Keratinocyte (primary cell): ENCODE data around the gene LALBA. TPM values are rescaled to one million over a fixed set of nuclear protein-coding genes. Genes with fewer than 3 reads are reported as not detected.

ENCODE experiments used
- DNase-seq: peaks from one replicate; pipeline ENCODE4 v3.0.0-alpha.2; 2011; ENCODE audit warnings: low read depth, missing footprints, low spot score
- FAIRE-seq: peaks from 2 replicates; lab custom pipeline; 2011; peaks lifted over from hg19 to GRCh38; lab: Jason Lieb, UNC
- H2AFZ ChIP-seq: 2 replicates; pipeline ENCODE4 v1.6.0; 2012; ENCODE audit warnings: low read length, control low read depth, inconsistent platforms; ENCODE audit not compliant: control insufficient read depth
- H3K27ac ChIP-seq: 2 replicates; pipeline ENCODE4 v1.5.1; 2011; ENCODE audit warnings: low read length; ENCODE audit not compliant: control insufficient read depth, insufficient read depth
- H3K27me3 ChIP-seq: 3 replicates; pipeline ENCODE4 v1.6.0; 2011; ENCODE audit warnings: low read length; ENCODE audit not compliant: control insufficient read depth, insufficient read depth; ENCODE audit errors: extremely low read depth
- H3K36me3 ChIP-seq, 2 experiments: 2 replicates in 1 of 2; 3 replicates in 1 of 2; pipeline ENCODE4 v1.5.1; 2011; ENCODE audit warnings: low read length in 2 of 2, mild to moderate bottlenecking in 1 of 2; ENCODE audit not compliant: control insufficient read depth in 2 of 2, insufficient read depth in 2 of 2; ENCODE audit errors: extremely low read depth in 1 of 2
- H3K4me1 ChIP-seq: 3 replicates; pipeline ENCODE4 v1.5.1; 2011; ENCODE audit warnings: low read length; ENCODE audit not compliant: control insufficient read depth, insufficient read depth; ENCODE audit errors: extremely low read depth
- H3K4me2 ChIP-seq: 3 replicates; pipeline ENCODE4 v1.6.0; 2011; ENCODE audit warnings: low read depth, low read length; ENCODE audit not compliant: control insufficient read depth, insufficient read depth; ENCODE audit errors: extremely low read depth
- H3K4me3 ChIP-seq, 3 experiments: fragments of 200-600 bp in 1 of 3; sonication (generic) in 1 of 3; 2 replicates in 2 of 3; 3 replicates in 1 of 3; pipeline ENCODE4 v1.5.1; 2011 to 2016; ENCODE audit warnings: low read length in 3 of 3, mild to moderate bottlenecking in 3 of 3, control low read depth in 2 of 3, inconsistent platforms in 1 of 3, low read depth in 1 of 3, mixed read lengths in 1 of 3, mixed run types in 1 of 3, moderate library complexity in 1 of 3; ENCODE audit not compliant: control insufficient read depth in 2 of 3, insufficient read depth in 2 of 3; ENCODE audit errors: extremely low read depth in 1 of 3
- H3K79me2 ChIP-seq: 2 replicates; pipeline ENCODE4 v1.6.0; 2012; ENCODE audit warnings: low read length; ENCODE audit not compliant: control insufficient read depth, insufficient read depth
- H3K9ac ChIP-seq: 3 replicates; pipeline ENCODE4 v1.6.0; 2011; ENCODE audit warnings: low read length; ENCODE audit not compliant: control insufficient read depth, insufficient read depth; ENCODE audit errors: extremely low read depth
- H3K9me1 ChIP-seq: 3 replicates; pipeline ENCODE4 v1.6.0; 2011; ENCODE audit warnings: low read length; ENCODE audit not compliant: control insufficient read depth, insufficient read depth; ENCODE audit errors: extremely low read depth
- H3K9me3 ChIP-seq: 2 replicates; pipeline ENCODE4 v1.5.1; 2012; ENCODE audit warnings: low read depth, low read length; ENCODE audit not compliant: control insufficient read depth
- H4K20me1 ChIP-seq: 3 replicates; pipeline ENCODE4 v1.6.0; 2011; ENCODE audit warnings: low read length; ENCODE audit not compliant: control insufficient read depth, insufficient read depth; ENCODE audit errors: extremely low read depth
- CTCF ChIP-seq, 3 experiments: IDR thresholded peaks in 1 of 3; conservative IDR thresholded peaks in 1 of 3; optimal IDR thresholded peaks in 1 of 3; 2 replicates in 2 of 3; 3 replicates in 1 of 3; pipeline versions ENCODE3 to v1.5.1; 2011; ENCODE audit warnings: low read length in 3 of 3, mild to moderate bottlenecking in 3 of 3, moderate library complexity in 2 of 3, control low read depth in 1 of 3, inconsistent platforms in 1 of 3; ENCODE audit not compliant: insufficient read depth in 2 of 3; ENCODE audit errors: extremely low read depth in 1 of 3
- EZH2 ChIP-seq: IDR thresholded peaks from one replicate; pipeline ENCODE4 v1.6.1; 2012; ENCODE audit warnings: inconsistent platforms, mild to moderate bottlenecking, low read length, moderate library complexity
- dilution Hi-C: fragments of 300-500 bp; cut with MboI; formaldehyde crosslinking; loops from one replicate; pipeline ENCODE4 v1.7.0; 2020; ENCODE audit warnings: low sequenced_read_pairs; ENCODE audit not compliant: extremely low pct_ligation_motif_present
- polyA plus RNA-seq, 5 experiments: library from polyadenylated mRNA; depleted of rRNA in 3 of 5; stranded (reverse) in 3 of 5; stranded (forward) in 1 of 5; unstranded in 1 of 5; fragments of >200 nt; gene quantifications; 1 replicate in 1 of 5; 2 replicates in 3 of 5; 3 replicates in 1 of 5; pipeline versions ENCODE4 v1.2.1 to v1.2.3, GENCODE V29; 2011 to 2012; ENCODE audit warnings: missing spikeins in 2 of 5, low read depth in 1 of 5, low replicate concordance in 1 of 5

Gene LALBA
- polyA plus RNA-seq, 1 donor (not counting 4 experiments of a cell fraction or from before 2014, with no cell fraction given), result not detected

- no peak overlapping the region for H3K4me3 ChIP-seq
- H3K27me3 ChIP-seq, result peaks cover 3% of the 10 kb centered on the region
- TF ChIP-seq CTCF (optimal IDR thresholded peaks at IDR 0.05 in 1 of 3, IDR thresholded peaks at IDR 0.05 in 1 of 3, conservative IDR thresholded peaks at IDR 0.05 in 1 of 3; ENCODE audit: extremely low read depth in 1 of 3, insufficient read depth in 2 of 3, low read length in 3 of 3) (no peak), EZH2 (no peak)
- H4K20me1 ChIP-seq, result no peaks in the 10 kb centered on the region
- no peaks in the 10 kb centered on the region for H3K79me2 ChIP-seq
- H3K9me3 ChIP-seq, result no peaks in the 10 kb centered on the region
- no peaks in the 10 kb centered on the region for H3K4me1 ChIP-seq
- no peak overlapping the region for H2AFZ ChIP-seq
- H3K36me3 ChIP-seq, result no peaks in the 10 kb centered on the region
- H3K9ac ChIP-seq, result no peak overlapping the region
- FAIRE-seq (no peak), DNase-seq (no peak)
- no peak overlapping the region for H3K27ac ChIP-seq
- dilution Hi-C loops, result no loop called here
- no peaks in the 10 kb centered on the region for H3K9me1 ChIP-seq
- no peak overlapping the region for H3K4me2 ChIP-seq
Observed at GRCh38 chr12:48545833-48546469, 23.9 kb downstream of the LALBA start.

GRCh38 chr12:48542300-48542928 is 27.4 kb downstream of the LALBA start:
- Histone ChIP-seq H3K9ac (no peak overlapping the region), H3K4me3 (no peak overlapping the region), H3K4me2 (no peak overlapping the region), H3K36me3 (no peaks in the 10 kb centered on the region), H2AFZ (no peak overlapping the region), H3K79me2 (no peaks in the 10 kb centered on the region), H3K9me1 (no peaks in the 10 kb centered on the region), H4K20me1 (no peaks in the 10 kb centered on the region), H3K27me3 (peaks cover 3% of the 10 kb centered on the region), H3K27ac (no peak overlapping the region), H3K4me1 (peaks cover 6% of the 10 kb centered on the region), H3K9me3 (no peaks in the 10 kb centered on the region)
- dilution Hi-C loops, result no loop called here
- TF ChIP-seq EZH2 (no peak), CTCF (optimal IDR thresholded peaks at IDR 0.05 in 1 of 3, IDR thresholded peaks at IDR 0.05 in 1 of 3, conservative IDR thresholded peaks at IDR 0.05 in 1 of 3; ENCODE audit: extremely low read depth in 1 of 3, insufficient read depth in 2 of 3, low read length in 3 of 3) (peak in 1 of 3 experiments; percentile 83)
- FAIRE-seq (no peak), DNase-seq (peak; percentile 1)
